Pulmonary artery endothelial cell (primary cell): ENCODE measurements around the gene ACTL6B. TPM values are rescaled to one million over a fixed set of nuclear protein-coding genes. Genes with fewer than 3 reads are reported as not detected.

ENCODE experiments used
- DNase-seq: peaks from one replicate; pipeline ENCODE4 v3.0.0-alpha.2; 2011; ENCODE audit warnings: low read depth, low spot score
- total RNA-seq: library from RNA; depleted of rRNA; stranded (reverse); fragments of >200 nt; gene quantifications from 2 replicates; pipeline ENCODE4 v1.2.3, GENCODE V29; 2014

Gene ACTL6B
- total RNA-seq, 1 donor from 2014 or later: not detected

DNA sequence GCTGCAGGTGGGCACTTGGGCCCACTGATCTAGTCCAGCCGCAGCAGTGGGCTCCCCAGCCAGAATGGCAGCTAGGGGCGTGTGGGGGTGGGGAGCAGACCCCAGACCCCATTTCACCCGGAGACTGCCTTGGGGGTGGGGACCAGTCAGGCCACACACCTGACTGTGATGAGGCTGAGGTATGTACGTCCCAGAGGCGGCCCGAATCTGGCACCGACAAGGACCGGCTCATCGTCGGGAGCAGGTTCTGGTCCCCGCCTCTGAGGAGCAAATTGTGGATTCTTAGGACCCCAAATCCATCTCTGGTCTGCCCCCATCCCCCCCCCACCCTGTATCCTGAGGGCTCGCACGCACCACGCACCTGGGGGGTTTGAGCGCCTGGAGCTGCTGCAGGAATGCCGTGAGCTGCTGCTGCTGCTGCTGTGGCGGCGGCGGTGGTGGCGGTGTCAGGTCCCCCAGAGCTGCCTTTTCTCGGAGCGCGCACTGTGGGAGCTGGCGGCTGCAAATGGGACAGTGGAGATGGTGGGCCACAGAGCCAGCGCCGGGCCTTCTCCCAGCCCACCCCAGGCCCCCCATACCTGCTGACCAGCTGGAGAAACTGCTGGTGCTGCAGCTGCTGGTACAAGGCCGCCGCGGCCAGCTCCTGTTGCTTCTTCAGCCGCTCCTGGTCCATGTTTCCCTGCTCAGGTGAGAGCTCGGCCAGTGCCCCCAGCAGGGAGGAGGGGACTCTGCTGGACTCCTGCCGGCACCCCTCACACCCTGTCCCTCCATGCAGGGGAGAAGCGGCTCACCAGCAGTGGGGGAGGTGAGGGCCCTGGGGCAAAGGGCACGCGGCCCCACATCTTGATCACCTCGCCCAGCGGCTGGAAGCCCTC, 27.6 kb upstream of the ACTL6B start:
- no peak for DNase-seq

DNA sequence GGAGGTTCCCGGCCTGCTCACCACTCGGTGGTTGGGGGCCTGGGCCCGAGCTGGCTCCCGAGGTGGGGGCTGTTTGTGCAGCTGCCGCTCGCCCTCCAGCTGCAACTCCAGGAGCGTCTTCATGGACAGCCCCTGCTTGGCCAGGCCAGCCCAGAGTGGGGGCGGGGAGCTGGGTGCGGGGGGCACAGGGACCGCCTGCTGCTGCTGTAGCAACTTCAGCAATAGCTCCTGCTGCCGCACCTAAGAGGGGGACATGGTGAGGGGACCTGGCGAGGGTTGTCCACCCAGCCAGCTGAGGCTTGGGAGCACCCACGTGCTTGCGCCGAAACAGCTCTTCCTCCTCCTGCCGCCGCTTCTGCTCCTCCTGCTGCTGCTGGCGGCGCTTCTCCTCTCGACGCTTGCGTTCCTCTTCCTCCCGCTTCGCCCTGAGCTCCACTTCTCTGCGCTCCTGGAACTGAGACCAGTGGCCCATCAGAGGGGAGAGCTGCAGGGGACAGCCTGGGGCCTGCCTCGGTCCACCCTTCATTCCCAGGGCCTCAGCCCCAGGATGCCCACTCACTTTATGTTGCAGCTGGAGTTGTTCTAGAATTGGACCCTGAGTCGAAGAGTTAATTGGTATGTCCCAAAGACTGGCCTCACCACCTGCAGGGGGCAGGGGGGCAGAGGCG, 26.9 kb upstream of the ACTL6B start:
- DNase-seq: no peak

DNA sequence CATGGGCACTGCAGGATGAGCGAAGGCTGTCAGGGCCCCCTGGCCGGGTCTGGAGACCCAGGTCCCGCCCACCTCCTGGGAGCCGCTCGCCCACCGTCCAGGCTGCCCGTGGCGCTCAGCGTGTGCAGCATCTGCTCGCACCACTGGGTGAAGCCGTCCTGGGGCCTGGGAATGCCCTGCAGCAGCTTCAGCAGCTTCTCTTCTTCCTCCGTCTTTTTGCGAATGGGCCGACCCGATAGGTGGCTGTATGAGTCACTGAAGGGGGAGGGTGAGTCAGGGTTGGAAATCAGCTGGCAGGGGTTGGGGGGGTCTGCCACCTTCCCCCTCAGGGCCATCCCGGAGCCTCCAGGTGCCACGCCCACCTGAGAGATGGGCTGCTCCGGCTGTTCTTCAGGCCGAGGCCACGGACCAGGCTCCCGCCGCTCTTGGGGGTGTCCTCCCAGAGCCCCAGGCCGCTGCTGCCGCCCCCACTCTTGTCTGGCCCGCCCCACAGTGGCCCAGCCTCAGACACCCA, 26.0 kb upstream of the ACTL6B start:
- no peak for DNase-seq

DNA sequence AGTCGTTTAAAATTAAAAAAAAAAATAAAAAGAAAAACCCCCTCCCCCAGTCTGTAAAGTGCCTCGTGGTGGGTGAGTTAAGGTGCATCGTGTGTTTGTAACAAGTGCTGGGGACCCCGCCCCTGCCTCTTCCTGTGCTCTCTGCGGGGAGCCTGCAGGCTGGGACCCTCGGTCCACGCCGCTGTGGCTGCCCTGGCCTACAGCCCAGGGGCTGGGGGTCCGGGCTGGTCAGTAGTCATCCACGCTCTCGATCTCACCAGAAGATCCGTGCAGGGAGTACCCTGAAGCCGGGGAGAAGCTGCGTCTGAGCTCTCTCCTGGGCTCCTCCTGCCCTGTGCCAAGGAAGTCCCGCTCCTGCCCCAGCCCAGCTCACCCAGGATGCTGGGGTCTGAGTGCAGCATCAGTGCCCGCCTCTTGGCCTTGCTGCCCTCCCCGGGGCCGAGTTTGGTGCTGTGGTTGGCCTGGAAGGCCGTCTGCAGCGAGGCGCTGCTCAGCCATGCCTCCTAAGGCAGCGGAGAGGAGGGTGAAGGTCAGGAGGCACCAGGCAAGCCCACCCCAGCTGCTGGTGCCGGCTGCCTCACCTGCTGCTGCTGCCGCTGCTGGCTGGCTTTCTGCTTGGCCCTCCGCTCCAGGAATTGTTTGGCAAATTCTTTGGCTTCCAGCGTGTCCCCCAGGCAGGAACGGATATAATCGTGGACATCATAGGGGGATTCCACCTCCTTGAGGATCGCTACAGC, 25.4 kb upstream of the ACTL6B start:
- no peak for DNase-seq

DNA sequence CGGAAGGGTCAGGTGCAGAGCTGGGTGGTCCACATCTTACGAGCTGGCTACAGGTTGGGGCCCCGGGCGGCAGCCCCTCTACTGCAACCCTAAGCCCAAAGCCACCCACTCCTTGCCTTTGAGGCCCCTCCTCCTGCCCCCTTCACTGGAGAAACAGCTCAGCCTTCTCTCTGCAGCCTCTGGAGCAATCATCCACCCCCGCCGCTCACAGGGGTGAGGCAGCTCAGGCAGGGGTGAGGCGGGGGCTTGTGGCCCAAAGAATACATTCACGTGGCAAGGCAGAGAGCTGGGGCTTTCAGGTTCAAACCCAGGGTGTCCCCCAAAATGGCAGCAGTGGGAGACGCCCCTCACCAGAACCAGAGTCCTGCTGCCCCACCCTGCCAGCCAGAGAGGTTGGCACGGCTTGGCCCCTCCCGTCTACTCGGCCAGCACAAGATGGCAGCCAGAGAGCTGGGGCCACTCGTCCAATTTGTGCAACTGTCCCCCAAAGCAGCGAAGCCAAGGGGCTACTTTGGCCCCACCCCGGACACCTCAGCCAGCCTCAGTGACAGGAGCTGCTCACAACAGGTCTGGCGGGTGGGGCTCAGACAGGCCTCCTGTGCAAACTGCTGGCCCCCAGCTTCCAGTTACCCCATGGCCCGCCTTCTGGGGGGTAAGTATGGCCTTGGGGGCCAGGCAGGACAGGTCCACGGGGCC, 24.5 kb upstream of the ACTL6B start:
- DNase-seq: no peak

DNA sequence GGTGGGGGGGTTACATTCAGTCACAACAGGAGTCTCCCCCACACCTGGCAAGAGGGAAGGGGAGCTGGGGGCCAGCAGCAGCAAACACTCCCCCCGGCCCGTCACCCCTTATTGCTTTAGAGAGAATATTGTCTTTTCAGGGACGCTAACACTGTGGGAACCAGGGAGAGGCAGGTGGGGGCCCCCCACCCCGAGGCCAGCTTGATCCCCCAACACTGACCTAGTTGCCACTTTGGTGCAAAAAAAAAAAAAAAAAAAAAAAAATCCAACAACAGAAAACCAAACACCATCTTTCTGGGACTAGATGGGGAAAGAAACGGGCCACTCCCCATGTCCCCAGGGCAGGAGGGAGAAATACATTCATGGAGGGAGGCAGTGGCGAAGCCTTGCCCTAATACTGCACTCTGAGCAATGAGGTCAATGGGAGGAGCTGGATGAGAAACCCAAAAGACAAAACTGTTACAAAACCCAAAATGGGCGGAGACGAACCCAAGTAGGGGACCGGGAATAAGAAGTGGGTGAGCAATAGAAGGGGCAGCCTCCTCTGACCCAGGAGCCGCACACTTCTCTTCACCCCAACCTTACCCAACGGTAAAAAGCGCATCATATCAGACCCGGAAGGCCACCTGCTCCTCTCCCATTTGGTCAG, 23.8 kb upstream of the ACTL6B start:
- no peak for DNase-seq

DNA sequence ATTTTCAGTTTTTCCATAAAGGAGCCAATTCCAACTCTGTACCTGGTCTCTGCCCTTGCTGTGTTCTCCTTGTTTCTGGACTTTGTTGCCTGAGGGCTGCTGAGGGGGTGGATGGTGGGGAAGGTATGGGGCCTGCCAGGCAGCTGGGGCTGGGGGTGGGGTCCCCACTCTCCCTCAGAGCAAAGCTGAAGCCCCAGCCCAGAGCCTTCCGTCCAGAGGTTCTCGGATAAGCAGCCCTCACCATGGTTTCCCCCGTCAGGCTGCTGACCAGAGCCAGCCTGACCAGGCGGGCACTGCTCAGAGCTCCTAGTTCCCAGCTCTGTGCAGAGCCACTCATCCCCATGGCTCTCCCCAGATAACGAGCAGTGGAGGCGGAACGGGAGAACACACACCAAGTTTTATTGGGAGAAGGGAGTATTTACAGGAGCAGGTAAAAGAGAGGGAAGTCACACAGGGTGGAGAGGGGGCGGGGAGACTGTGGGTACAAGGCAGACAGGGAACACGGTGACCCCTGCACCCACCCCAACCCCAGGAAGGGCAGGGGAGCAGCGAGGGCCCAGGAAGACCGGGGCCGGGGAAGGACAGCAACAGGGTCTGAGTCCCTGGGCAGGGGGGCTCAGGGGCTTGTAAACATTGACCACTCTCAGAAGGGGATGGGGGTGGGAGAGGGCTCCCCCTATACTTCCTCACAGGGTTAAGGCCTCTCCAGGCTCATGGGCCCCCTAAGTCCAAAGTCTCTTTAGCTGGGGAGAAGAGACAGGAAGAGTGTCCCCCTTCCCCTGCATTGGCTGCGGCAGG, 23.1 kb upstream of the ACTL6B start:
- DNase-seq: no peak

DNA sequence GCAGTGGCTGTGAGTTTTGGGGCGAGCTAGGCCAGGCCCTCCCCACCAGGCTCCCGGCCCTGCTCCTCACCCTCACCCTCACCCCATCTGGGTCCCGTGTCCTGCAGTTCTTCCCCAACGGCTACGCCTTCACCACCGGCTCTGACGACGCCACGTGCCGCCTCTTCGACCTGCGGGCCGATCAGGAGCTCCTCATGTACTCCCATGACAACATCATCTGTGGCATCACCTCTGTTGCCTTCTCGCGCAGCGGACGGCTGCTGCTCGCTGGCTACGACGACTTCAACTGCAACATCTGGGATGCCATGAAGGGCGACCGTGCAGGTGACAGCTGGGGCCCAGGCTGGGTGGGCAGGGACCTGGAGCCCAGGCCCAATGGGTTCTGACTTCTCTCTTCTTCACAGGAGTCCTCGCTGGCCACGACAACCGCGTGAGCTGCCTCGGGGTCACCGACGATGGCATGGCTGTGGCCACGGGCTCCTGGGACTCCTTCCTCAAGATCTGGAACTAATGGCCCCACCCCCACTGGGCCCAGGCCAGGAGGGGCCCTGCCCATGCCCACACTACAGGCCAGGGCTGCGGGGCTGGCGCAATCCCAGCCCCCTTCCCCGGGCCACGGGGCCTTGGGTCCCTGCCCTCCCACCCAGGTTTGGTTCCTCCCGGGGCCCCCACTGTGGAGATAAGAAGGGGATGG, 22.2 kb upstream of the ACTL6B start:
- no peak for DNase-seq

DNA sequence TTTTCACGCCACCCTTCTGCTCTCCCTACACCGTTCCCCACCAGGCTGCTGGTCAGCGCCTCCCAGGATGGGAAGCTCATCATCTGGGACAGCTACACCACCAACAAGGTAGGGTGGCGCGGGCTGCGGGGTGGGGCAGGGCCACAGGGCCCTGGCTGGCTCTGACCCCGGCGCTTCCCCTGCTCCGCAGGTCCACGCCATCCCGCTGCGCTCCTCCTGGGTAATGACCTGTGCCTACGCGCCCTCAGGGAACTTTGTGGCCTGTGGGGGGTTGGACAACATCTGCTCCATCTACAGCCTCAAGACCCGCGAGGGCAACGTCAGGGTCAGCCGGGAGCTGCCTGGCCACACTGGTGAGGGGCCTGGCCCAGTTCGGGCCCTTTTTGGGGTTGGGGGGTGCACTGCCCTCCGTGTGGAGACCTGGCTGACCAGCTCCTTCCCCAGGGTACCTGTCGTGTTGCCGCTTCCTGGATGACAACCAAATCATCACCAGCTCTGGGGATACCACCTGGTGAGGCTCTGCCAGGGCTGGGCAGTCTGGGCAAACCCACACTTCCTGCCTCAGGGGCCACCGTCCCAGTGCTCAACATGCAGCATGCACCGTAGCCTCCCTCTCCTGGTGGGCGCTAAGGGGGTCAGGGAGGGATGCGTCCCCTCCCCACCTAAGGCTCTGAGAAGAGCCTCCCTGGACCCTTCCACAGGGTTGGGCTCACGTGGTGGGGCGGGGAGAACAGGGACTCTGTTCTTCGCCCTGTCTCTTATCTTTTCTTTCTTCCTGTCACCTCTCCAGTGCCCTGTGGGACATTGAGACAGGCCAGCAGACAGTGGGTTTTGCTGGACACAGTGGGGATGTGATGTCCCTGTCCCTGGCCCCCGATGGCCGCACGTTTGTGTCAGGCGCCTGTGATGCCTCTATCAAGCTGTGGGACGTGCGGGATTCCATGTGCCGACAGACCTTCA, 21.3 kb upstream of the ACTL6B start:
- no peak for DNase-seq

DNA sequence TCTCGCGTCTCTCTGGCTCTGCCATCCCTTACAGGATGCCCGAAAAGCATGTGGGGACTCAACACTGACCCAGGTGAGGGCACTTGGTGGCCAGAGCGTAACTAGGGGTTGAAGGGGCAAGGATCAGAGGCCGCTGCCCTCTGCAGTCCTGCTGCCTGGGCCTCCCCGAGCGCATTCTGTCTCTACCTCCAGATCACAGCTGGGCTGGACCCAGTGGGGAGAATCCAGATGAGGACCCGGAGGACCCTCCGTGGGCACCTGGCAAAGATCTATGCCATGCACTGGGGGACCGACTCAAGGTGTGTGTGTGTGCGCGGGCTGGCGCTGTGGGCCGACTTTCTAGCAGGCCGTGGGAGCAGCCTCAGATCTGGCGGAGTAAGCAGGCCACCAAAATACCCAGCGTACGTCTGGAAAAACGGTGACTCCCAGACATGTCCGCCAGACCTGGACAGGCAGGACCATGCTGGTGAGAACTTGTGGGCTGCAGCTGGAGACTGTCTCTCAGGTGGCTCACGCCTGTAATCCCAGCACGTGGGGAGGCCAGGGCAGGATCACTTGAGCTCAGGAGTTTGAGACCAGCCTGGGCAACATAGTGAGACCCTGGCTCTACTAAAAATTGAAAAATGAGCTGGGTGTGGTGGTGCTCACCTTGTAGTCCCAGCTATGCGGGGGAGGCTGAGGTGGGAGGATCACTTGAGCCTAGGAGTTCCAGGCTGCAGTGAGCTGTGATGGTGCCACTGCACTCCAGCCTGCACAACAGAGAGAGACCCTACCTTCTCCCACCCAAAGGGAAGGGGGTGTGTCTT, 20.5 kb upstream of the ACTL6B start:
- no peak for DNase-seq

DNA sequence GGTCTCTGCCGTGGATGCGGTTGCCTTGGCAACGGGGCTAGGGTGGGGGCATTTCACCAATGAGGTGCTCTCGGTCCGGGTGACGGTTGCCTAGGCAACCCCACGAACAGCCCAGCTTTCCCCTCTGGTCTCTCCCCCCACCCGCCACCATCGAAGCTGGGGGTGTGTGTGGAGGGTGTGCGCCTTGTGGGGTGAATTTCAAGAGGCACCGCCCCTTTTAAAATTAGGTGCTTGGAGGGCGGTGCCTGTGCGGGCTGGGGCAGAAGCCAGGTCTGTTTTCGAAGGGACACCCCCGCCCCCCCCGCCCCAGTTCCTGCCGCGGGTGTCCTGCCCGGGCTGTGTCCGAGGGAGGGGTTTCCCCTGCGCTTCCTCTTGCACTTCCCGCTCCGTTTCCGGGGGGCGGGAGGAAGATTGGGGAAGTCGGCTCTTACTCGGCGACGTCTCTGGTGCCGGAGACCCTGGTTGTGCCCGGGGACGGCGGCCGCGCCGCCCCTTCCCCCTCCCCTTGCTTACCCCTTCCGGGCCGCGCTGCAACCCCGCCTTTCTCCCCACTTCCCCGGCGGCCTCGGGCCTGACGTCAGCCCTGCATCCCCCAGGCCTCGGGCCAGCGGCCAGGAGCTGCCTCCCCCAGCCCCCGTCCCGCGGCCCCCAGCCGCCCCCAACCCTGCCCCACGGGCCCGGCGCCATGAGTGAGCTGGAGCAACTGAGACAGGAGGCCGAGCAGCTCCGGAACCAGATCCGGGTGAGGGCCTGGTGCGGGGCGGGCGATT, 19.5 kb upstream of the ACTL6B start:
- no peak for DNase-seq

DNA sequence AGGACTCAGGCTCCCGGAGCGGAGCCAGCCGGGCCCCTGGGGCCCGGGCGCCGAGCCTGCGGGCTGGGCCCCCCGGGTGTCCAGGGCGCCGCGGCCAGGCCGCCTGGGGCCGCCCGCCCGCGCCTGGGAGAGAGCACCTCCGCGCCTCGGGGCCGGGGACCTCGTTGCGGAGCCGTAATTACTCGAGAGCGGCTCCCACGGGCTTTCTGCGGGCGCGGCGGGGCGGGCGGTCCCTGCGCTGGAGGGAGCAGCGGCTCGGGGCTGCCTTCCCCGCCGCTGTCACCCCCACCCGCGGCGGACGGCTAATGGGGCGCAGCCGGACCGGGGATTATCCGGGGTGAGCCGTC, 18.8 kb upstream of the ACTL6B start:
- no peak for DNase-seq

DNA sequence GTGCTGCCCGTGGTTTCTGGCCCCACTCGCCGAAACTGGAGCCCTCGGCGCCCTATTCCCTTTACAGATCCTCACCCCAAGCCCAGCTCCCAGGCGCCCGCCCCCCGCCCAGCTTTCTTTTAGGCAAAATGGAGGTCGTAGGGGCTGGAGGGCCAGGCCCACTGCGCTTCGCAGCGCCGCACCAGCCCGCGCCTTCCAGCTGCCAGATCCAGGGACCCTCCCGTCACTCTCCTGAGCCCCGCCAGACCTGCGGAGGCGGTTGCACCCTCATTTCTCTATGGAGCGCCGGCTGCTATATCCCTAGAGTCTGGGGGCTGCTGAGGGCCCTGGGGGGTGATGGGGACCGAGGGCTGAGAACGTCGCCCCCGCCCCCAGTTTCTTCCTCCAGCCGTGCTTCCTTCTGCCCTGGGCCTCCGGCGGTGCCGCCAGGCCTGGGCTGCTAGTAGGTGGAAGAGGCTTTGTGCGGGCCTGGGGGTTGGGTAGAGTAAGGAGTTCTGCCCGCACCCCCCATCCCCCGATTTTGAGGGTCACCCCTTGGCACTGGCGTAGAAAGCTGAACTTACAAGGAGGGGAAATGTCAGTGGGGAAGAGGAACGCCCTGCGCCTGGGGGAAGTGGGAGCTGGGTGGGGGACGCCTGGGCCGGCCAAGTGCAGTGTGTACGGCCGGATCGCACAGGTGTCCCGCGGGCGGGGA, 18.3 kb upstream of the ACTL6B start:
- no peak for DNase-seq

DNA sequence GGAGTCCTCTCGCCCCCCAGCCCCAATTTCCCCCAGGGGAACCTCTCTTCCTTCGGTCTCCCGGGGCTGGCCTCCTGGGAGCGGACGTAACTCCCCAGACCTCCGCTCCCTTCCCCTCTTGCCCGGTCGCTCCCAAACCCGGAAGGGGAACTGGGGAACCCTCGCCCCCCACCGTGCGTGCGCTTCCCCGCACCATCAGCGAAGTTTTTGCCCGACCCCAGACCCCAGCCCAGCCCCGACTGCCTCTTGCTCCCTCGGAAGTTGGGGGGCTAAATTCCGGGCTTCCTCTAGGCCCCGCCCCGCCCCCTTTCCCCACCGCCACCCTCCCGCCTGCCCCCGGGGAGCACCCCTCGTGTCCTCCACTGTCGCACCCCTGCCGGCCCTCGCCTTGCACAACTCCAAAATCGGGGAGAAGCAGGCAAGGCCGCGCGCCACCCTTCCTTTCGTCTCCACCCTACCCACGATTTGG, 17.7 kb upstream of the ACTL6B start:
- DNase-seq: no peak

DNA sequence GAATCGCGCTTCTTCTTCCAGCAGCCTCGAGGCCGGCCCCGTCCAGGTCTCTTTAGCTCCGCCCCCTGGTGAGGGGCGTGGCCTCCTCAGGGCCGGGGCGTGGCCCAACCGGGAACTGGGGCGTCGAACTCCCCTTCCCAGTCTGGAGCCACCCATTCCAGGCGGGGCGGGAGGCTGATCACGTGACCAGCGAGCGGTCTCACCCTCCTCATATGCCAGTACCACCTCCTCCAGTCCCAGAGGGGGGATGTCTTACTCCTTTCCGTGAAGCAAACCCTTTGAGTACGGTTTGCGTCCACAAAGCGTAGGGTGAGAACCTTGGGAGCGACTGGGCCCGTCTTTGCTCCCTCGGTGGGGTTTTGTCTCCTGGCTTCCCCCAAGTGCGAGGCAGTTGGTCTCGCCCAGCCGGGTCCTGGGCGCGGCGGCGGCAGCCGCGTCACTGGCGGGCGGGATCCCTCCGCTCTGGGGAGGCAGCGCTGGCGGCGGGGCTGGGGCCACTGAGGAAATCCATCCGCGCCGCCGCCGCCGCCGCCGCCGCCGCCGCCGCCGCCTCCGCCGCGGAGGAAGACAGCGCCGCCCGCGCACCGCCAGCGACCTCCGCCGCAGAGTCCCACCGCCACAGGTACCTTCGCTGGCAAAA, 17.2 kb upstream of the ACTL6B start, which contains the start of gene GNB2:
Gene GNB2 (plus strand): TSS at position 439 of the 640 bp plus-strand sequence. CDS start 2,526 bp downstream, outside the sequence.
- DNase-seq: peak; percentile 98
